Ovary (tissue), 9 donors: ENCODE data around the gene ADSL. TPM values are rescaled to one million over a fixed set of nuclear protein-coding genes. Genes with fewer than 3 reads are reported as not detected.

Source experiments
- DNase-seq, 5 donors: peaks; one replicate each; pipeline ENCODE4 v3.0.0-alpha.2; 2019 to 2020
- H3K27ac ChIP-seq, 2 donors: fragments of 200-600 bp; one replicate each; pipeline versions ENCODE4 v1.5.1 to v1.8.0; 2019 to 2022
- H3K27me3 ChIP-seq: fragments of 200-600 bp; one replicate; pipeline ENCODE4 v1.8.0; 2022
- H3K36me3 ChIP-seq: fragments of 200-600 bp; sonication (generic); one replicate; pipeline ENCODE4 v1.5.1; 2019
- H3K4me1 ChIP-seq: one replicate; pipeline ENCODE4 v1.8.1; 2013; ENCODE audit warnings: mild to moderate bottlenecking, moderate library complexity; ENCODE audit not compliant: insufficient read depth
- H3K4me3 ChIP-seq: fragments of 200-600 bp; sonication (generic); one replicate; pipeline ENCODE4 v1.5.1; 2017
- H3K9me3 ChIP-seq, 2 donors: fragments of 200-600 bp in 1 of 2; sonication (generic) in 1 of 2; one replicate each; pipeline versions ENCODE4 v1.5.1 to v1.8.1; 2013 to 2019; ENCODE audit warnings: mild to moderate bottlenecking in 1 of 2, moderate library complexity in 1 of 2
- CTCF ChIP-seq, 3 donors: fragments of 450-650 bp in 2 of 3; fragments of 200-600 bp in 1 of 3; IDR thresholded peaks; one replicate each; pipeline versions ENCODE4 v1.5.1 to v1.8.0; 2016 to 2022; ENCODE audit warnings: antibody characterized with exemption in 3 of 3, mild to moderate bottlenecking in 1 of 3
- EP300 ChIP-seq: sonication (generic); formaldehyde crosslinking; IDR thresholded peaks from one replicate; pipeline ENCODE4 v1.6.1; 2017; ENCODE audit warnings: antibody characterized with exemption
- POLR2A ChIP-seq: fragments of 450-650 bp; IDR thresholded peaks from one replicate; pipeline ENCODE4 v1.6.1; 2017; ENCODE audit warnings: antibody characterized with exemption, mild to moderate bottlenecking, moderate library complexity
- WGBS, 3 donors: extraction: QIAGEN DNeasy Blood & Tissue Kit in 1 of 3; methylation state at CpG; one replicate each; pipeline versions ENCODE4 v1.1.5 to v1.1.7; 2013 to 2017; 5-methylcytosine and 5-hydroxymethylcytosine counted together
- intact Hi-C, 4 donors: fragments of 100-400 bp; cut with DNase I; formaldehyde crosslinking; loops; one replicate each; pipeline versions ENCODE4 v1.11.0 to v1.15.1; 2022 to 2023
- polyA plus RNA-seq, 2 donors: library from polyadenylated mRNA; stranded (reverse); fragments of 200-250 nt in 1 of 2; fragments of 350-450 nt in 1 of 2; fragmentation: Illumina TruSeq in 1 of 2; extraction: RNeasy Lipid Tissue Mini Kit (QIAGEN cat#74804) in 1 of 2; gene quantifications; one replicate each; pipeline ENCODE4 v1.2.3, GENCODE V29; 2013 to 2014
- total RNA-seq, 7 donors: library from RNA; depleted of rRNA in 2 of 7; stranded (reverse); fragments of >200 nt in 2 of 7; fragmentation: NEBNext Ultra II Directional in 3 of 7; extraction: Animal tissue kit (Norgen Biotek cat#: 25700) in 3 of 7; gene quantifications; one replicate each; pipeline versions ENCODE4 v1.1.0 to v1.2.4, GENCODE V29; 2016 to 2023
- donor health status: DM: no; HTN: no; CAD: no; lungs with moderate emphysema.
- donor health status: DM: no; HTN: no; CAD: no.
- donor health status: Bipolar disorder and iron deficiency.
- donor health status: DM: yes; HTN: yes; CAD: no.
- donor health status: DM: no; HTN: no; CAD: no.
- donor health status: DM: yes; HTN: yes; CAD: no.

ADSL gene
- total and polyA plus RNA-seq, 9 donors, result 45.1 to 63.5 (median 49.7) TPM

GRCh38 chr22:40305625-40306024 lies 40.7 kb upstream of the ADSL start:
- DNase-seq, result no peak
- no peak overlapping the region for H3K27ac ChIP-seq
- no peak overlapping the region for H3K4me3 ChIP-seq
- 96 to 97% (median 97%) methylated on average over 5 of the region's 5 CpGs for WGBS, 3 donors
- no peaks in the 10 kb centered on the region for H3K36me3 ChIP-seq
- no peaks in the 10 kb centered on the region for H3K27me3 ChIP-seq
- intact Hi-C loops, result no loop called here
- H3K9me3 ChIP-seq, result no peaks in the 10 kb centered on the region
- no peak for TF ChIP-seq POLR2A
- no peak for TF ChIP-seq EP300
- TF ChIP-seq CTCF (IDR thresholded peaks at IDR 0.05), result no peak
- H3K4me1 ChIP-seq, result no peaks in the 10 kb centered on the region

- no peak for TF ChIP-seq POLR2A
- TF ChIP-seq EP300, result no peak
- no peak for TF ChIP-seq CTCF (IDR thresholded peaks at IDR 0.05)
- 89% methylated on average over 6 of the region's 6 CpGs for WGBS, 3 donors
- no peaks in the 10 kb centered on the region for H3K36me3 ChIP-seq
- no peak overlapping the region for H3K4me3 ChIP-seq
- no peak for DNase-seq
- intact Hi-C loops, result no loop called here
- no peaks in the 10 kb centered on the region for H3K9me3 ChIP-seq
- H3K4me1 ChIP-seq, result no peaks in the 10 kb centered on the region
- H3K27ac ChIP-seq, result no peak overlapping the region
- no peaks in the 10 kb centered on the region for H3K27me3 ChIP-seq
These were observed 37.2 kb upstream of the ADSL start for GRCh38 chr22:40308999-40309573.

GRCh38 chr22:40309631-40310030 lies 36.7 kb upstream of the ADSL start:
- Histone ChIP-seq H3K27ac (no peak overlapping the region), H3K36me3 (no peaks in the 10 kb centered on the region), H3K4me1 (no peaks in the 10 kb centered on the region), H3K4me3 (no peak overlapping the region), H3K9me3 (no peaks in the 10 kb centered on the region), H3K27me3 (no peaks in the 10 kb centered on the region)
- no peak for TF ChIP-seq POLR2A
- no peak for TF ChIP-seq CTCF (IDR thresholded peaks at IDR 0.05)
- no peak for TF ChIP-seq EP300
- DNase-seq, result no peak
- intact Hi-C loops, result no loop called here

- 37 to 55% (median 47%) methylated on average over 9 of the region's 9 CpGs for WGBS, 3 donors
- intact Hi-C loops, result no loop called here
- no peak overlapping the region for H3K4me3 ChIP-seq
- TF ChIP-seq POLR2A, result no peak
- no peak for TF ChIP-seq EP300
- no peak for TF ChIP-seq CTCF (IDR thresholded peaks at IDR 0.05)
- H3K36me3 ChIP-seq, result no peaks in the 10 kb centered on the region
- H3K4me1 ChIP-seq, result no peaks in the 10 kb centered on the region
- H3K27me3 ChIP-seq, result no peaks in the 10 kb centered on the region
- H3K9me3 ChIP-seq, result no peaks in the 10 kb centered on the region
- no peak overlapping the region for H3K27ac ChIP-seq
- no peak for DNase-seq
These were observed 36.1 kb upstream of the ADSL start for GRCh38 chr22:40310081-40310767.
